B cell (primary cell): ENCODE results near the gene CACNA1G. TPM values are rescaled to one million over a fixed set of nuclear protein-coding genes. Genes with fewer than 3 reads are reported as not detected.

ENCODE experiments used
- ATAC-seq: fragments of 200-7000 bp; cut with Tn5 transposase; one replicate; pipeline ENCODE4 v1.10.0; 2021; ENCODE audit warnings: low read depth, mild to moderate bottlenecking, moderate number of reproducible peaks, moderate library complexity
- CTCF ChIA-PET: fragments of 350-600 bp; sonication (Branson Sonifier 250); formaldehyde crosslinking; loops from one replicate; lab custom pipeline; 2021; ENCODE audit warnings: antibody characterized with exemption, inconsistent platforms; lab: Charles Lee
- POLR2A ChIA-PET: fragments of 350-600 bp; sonication (Branson Sonifier 250); formaldehyde crosslinking; loops from one replicate; lab custom pipeline; 2021; ENCODE audit warnings: antibody characterized with exemption; lab: Charles Lee
- DNase-seq: peaks from one replicate; pipeline ENCODE4 v3.0.0; 2013
- H2AFZ ChIP-seq: 2 replicates; pipeline ENCODE4 v1.6.1; 2012; ENCODE audit warnings: mild to moderate bottlenecking, low read depth, low read length; ENCODE audit not compliant: insufficient read depth, poor library complexity, severe bottlenecking
- H3K27ac ChIP-seq, 2 donors: 1 replicate in 1 of 2; 2 replicates in 1 of 2; pipeline ENCODE4 v1.5.1; 2012 to 2013; ENCODE audit warnings: low read length in 2 of 2, mild to moderate bottlenecking in 2 of 2, moderate library complexity in 1 of 2
- H3K27me3 ChIP-seq, 4 experiments: fragments of 200-600 bp in 1 of 4; sonication (generic) in 1 of 4; replicated peaks in 1 of 4; 1 replicate in 2 of 4; 2 replicates in 2 of 4; pipeline versions ENCODE4 v1.6.1 to v1.7.0; 2013 to 2016; ENCODE audit warnings: low read length in 3 of 4, mild to moderate bottlenecking in 2 of 4, mixed read lengths in 1 of 4, moderate library complexity in 1 of 4; ENCODE audit not compliant: insufficient read depth in 4 of 4, control insufficient read depth in 3 of 4; ENCODE audit errors: control extremely low read depth in 1 of 4
- H3K36me3 ChIP-seq, 2 experiments: replicated peaks in 1 of 2; 1 replicate in 1 of 2; 2 replicates in 1 of 2; pipeline versions ENCODE4 v1.6.1 to v1.7.1; 2013; ENCODE audit warnings: low read length in 1 of 2; ENCODE audit not compliant: insufficient read depth in 2 of 2, control insufficient read depth in 1 of 2; ENCODE audit errors: control extremely low read depth in 1 of 2, extremely low read depth in 1 of 2
- H3K4me1 ChIP-seq, 2 donors: fragments of 200-600 bp in 1 of 2; sonication (generic) in 1 of 2; 1 replicate in 1 of 2; 2 replicates in 1 of 2; pipeline versions ENCODE4 v1.5.1 to v1.6.1; 2013 to 2017; ENCODE audit warnings: low read length in 2 of 2; ENCODE audit not compliant: control insufficient read depth in 2 of 2, insufficient read depth in 2 of 2
- H3K4me2 ChIP-seq: replicated peaks from 2 replicates; pipeline ENCODE3; 2012; ENCODE audit warnings: mild to moderate bottlenecking, low read depth, low read length; ENCODE audit not compliant: poor library complexity, severe bottlenecking
- H3K4me3 ChIP-seq, 5 experiments: fragments of 200-600 bp in 1 of 5; sonication (generic) in 1 of 5; 1 replicate in 3 of 5; 2 replicates in 2 of 5; pipeline versions ENCODE4 v1.5.1 to v1.7.0; 2011 to 2016; ENCODE audit warnings: low read length in 4 of 5, mild to moderate bottlenecking in 4 of 5, low read depth in 2 of 5, control low read depth in 1 of 5, moderate library complexity in 1 of 5; ENCODE audit not compliant: insufficient read depth in 1 of 5; ENCODE audit errors: control extremely low read depth in 1 of 5, extremely low read depth in 1 of 5
- H3K79me2 ChIP-seq: fragments of 200-600 bp; sonication (generic); one replicate; pipeline ENCODE4 v1.6.0; 2016; ENCODE audit warnings: low read length; ENCODE audit not compliant: control insufficient read depth, insufficient read depth
- H3K9ac ChIP-seq: fragments of 200-600 bp; sonication (generic); 2 replicates; pipeline ENCODE4 v1.6.1; 2017; ENCODE audit warnings: mild to moderate bottlenecking, low read length, moderate library complexity
- H3K9me3 ChIP-seq, 3 donors: one replicate each; pipeline versions ENCODE4 v1.6.1 to v1.7.1; 2013; ENCODE audit warnings: low read length in 2 of 3; ENCODE audit not compliant: control insufficient read depth in 2 of 3, insufficient read depth in 1 of 3; ENCODE audit errors: control extremely low read depth in 1 of 3
- H4K20me1 ChIP-seq: 2 replicates; pipeline ENCODE4 v1.6.0; 2012; ENCODE audit warnings: mild to moderate bottlenecking, low read length; ENCODE audit not compliant: insufficient read depth, control insufficient read depth, poor library complexity, severe bottlenecking
- H3K27ac Mint-ChIP-seq: one replicate; pipeline ENCODE4 v1.8.0; 2021; ENCODE audit warnings: mixed read lengths
- H3K27me3 Mint-ChIP-seq: one replicate; pipeline ENCODE4 v1.8.0; 2021; ENCODE audit warnings: mixed read lengths
- H3K4me1 Mint-ChIP-seq: one replicate; pipeline ENCODE4 v1.8.0; 2021; ENCODE audit warnings: mixed read lengths
- H3K4me3 Mint-ChIP-seq: one replicate; pipeline ENCODE4 v1.8.0; 2021; ENCODE audit warnings: mixed read lengths
- H3K9me3 Mint-ChIP-seq: one replicate; pipeline ENCODE4 v1.8.0; 2022; ENCODE audit warnings: mixed read lengths; ENCODE audit not compliant: insufficient read depth
- EZH2 ChIP-seq: IDR thresholded peaks from 2 replicates; pipeline ENCODE4 v1.6.1; 2012; ENCODE audit warnings: borderline replicate concordance, low read depth, mild to moderate bottlenecking, moderate library complexity, low read length; ENCODE audit not compliant: insufficient read depth, poor library complexity, severe bottlenecking
- WGBS: methylation state at CpG from one replicate; pipeline ENCODE4 v1.1.5; 2013; ENCODE audit warnings: missing lambda C conversion rate; ENCODE audit not compliant: insufficient coverage; 5-methylcytosine and 5-hydroxymethylcytosine counted together
- intact Hi-C: fragments of 100-400 bp; cut with micrococcal nuclease; formaldehyde crosslinking; loops from one replicate; pipeline ENCODE4 v1.10.0; 2022
- polyA plus RNA-seq: library from polyadenylated mRNA; depleted of rRNA; stranded (reverse); fragments of >200 nt; gene quantifications from 2 replicates; pipeline ENCODE4 v1.2.3, GENCODE V29; 2012
- total RNA-seq, 2 donors: library from RNA; stranded (reverse); fragments of 120-200 nt in 1 of 2; gene quantifications; 1 replicate in 1 of 2; 2 replicates in 1 of 2; pipeline versions ENCODE4 v1.2.3 to v1.2.4, GENCODE V29; 2013 to 2022
- TF ChIP-seq, protein P1 (sequence below): fragments of 200-600 bp; IDR thresholded peaks from one replicate; pipeline ENCODE4 v1.8.0; 2022; ENCODE audit warnings: antibody characterized with exemption, mild to moderate bottlenecking

Gene CACNA1G
- total and polyA plus RNA-seq, 2 donors (not counting 1 experiment from before 2014, with no cell fraction given), result 0.12 TPM; not detected in 1

GRCh38 chr17:50593321-50593720 lies 32.8 kb downstream of the CACNA1G start:
- CTCF ChIA-PET, result no interaction called here
- H4K20me1 ChIP-seq, result no peaks in the 10 kb centered on the region
- no peak overlapping the region for H3K9ac ChIP-seq
- no peaks in the 10 kb centered on the region for H3K4me1 ChIP-seq
- H3K27ac ChIP-seq, result no peak overlapping the region
- peaks cover 0 to 4% (median 0%) of the 10 kb centered on the region in 4 experiments for H3K27me3 ChIP-seq
- Mint-ChIP-seq H3K4me1 (no peaks in the 10 kb centered on the region), H3K4me3 (no peak overlapping the region), H3K27ac (no peak overlapping the region), H3K27me3 (peaks cover 13% of the 10 kb centered on the region), H3K9me3 (no peaks in the 10 kb centered on the region)
- peaks cover 0 to 3% (median 0%) of the 10 kb centered on the region in 3 donors for H3K9me3 ChIP-seq
- H2AFZ ChIP-seq, result no peak overlapping the region
- no peak overlapping the region for H3K4me2 ChIP-seq
- DNase-seq (no peak), ATAC-seq (no peak)
- TF ChIP-seq EZH2, result no peak
- TF ChIP-seq, protein P1, sequence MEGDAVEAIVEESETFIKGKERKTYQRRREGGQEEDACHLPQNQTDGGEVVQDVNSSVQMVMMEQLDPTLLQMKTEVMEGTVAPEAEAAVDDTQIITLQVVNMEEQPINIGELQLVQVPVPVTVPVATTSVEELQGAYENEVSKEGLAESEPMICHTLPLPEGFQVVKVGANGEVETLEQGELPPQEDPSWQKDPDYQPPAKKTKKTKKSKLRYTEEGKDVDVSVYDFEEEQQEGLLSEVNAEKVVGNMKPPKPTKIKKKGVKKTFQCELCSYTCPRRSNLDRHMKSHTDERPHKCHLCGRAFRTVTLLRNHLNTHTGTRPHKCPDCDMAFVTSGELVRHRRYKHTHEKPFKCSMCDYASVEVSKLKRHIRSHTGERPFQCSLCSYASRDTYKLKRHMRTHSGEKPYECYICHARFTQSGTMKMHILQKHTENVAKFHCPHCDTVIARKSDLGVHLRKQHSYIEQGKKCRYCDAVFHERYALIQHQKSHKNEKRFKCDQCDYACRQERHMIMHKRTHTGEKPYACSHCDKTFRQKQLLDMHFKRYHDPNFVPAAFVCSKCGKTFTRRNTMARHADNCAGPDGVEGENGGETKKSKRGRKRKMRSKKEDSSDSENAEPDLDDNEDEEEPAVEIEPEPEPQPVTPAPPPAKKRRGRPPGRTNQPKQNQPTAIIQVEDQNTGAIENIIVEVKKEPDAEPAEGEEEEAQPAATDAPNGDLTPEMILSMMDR, result no peak
- no peaks in the 10 kb centered on the region for H3K36me3 ChIP-seq
- intact Hi-C loops, result no loop called here
- no peak overlapping the region for H3K4me3 ChIP-seq
- POLR2A ChIA-PET, result no interaction called here
- WGBS, result 82% methylated on average over 9 of the region's 10 CpGs
- no peaks in the 10 kb centered on the region for H3K79me2 ChIP-seq

GRCh38 chr17:50594128-50594823 lies 33.8 kb downstream of the CACNA1G start:
- Histone ChIP-seq H3K4me3 (no peak overlapping the region), H3K9ac (no peak overlapping the region), H2AFZ (no peak overlapping the region), H3K27ac (no peak overlapping the region), H3K9me3 (peaks cover 0 to 3% (median 0%) of the 10 kb centered on the region in 3 donors), H3K36me3 (no peaks in the 10 kb centered on the region), H3K27me3 (peaks cover 0 to 4% (median 0%) of the 10 kb centered on the region in 4 experiments), H3K79me2 (no peaks in the 10 kb centered on the region), H3K4me1 (no peaks in the 10 kb centered on the region), H4K20me1 (no peaks in the 10 kb centered on the region), H3K4me2 (no peak overlapping the region)
- Mint-ChIP-seq H3K27ac (no peak overlapping the region), H3K9me3 (no peaks in the 10 kb centered on the region), H3K4me3 (no peak overlapping the region), H3K4me1 (no peaks in the 10 kb centered on the region), H3K27me3 (peaks cover 14% of the 10 kb centered on the region)
- POLR2A ChIA-PET, result no interaction called here
- ATAC-seq, result no peak
- no peak for DNase-seq
- TF ChIP-seq EZH2, result no peak
- TF ChIP-seq, protein P1, result no peak
- CTCF ChIA-PET, result no interaction called here
- 82% methylated on average over 6 of the region's 11 CpGs for WGBS
- intact Hi-C loops, result no loop called here
